Measurements from ENCODE around the gene JAZF1. TPM values are rescaled to one million over a fixed set of nuclear protein-coding genes. Genes with fewer than 3 reads are reported as not detected.

Gene JAZF1
- total RNA-seq, 1 experiment from 2014 or later, result 9.1 TPM

DNA sequence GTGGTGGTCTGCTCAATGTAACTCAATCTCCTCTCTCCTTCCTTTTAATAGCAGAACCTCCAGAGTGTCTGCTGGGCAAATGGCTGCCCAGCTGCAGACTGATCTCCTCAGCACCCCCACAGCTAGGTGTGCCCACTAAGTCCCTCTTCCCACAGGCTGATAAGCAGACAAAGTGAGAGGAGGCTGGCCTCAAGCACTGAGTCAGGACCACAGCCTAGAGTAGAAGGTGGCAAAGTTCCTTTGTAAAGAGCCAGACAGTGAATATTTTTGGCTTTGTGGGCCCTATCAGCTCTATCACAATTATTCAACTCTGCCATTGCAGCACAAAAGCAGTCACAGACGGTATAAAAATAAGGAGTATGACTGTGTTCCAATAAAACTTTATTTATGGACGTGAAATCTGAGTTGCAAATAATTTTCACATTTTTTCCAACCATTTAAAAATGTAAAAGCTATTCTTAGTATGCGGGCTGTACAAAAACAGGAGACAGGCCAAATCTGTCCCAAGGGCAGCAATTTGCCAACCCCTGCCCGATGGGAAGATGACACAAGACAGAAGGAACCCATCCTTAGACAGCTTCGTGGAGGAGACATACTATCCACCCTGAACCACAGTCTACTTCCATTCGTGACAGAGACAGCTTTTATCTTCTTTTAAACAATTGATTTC, 23.4 kb downstream of the JAZF1 start:
- WGBS (ENCODE audit: extremely low coverage, insufficient read length, low lambda C conversion rate), result no CpG with 5 or more reads among the region's 6 CpGs
- H3K4me2 ChIP-seq (ENCODE audit: insufficient read depth, insufficient read length, low read length), result no peak overlapping the region
- no peaks in the 10 kb centered on the region for H3K79me2 ChIP-seq (ENCODE audit: insufficient read depth, low read length)

More for the DNA sequence above, 23.4 kb downstream of the JAZF1 start:
- Histone ChIP-seq H3K18ac (ENCODE audit: insufficient read length, low read depth, low read length) (no peak overlapping the region), H3K9me3 (ENCODE audit: control insufficient read depth, low read depth, low read length) (no peaks in the 10 kb centered on the region), H2BK20ac (ENCODE audit: low read depth, low read length, poor library complexity, severe bottlenecking) (no peak overlapping the region), H4K20me1 (ENCODE audit: control insufficient read depth, insufficient read depth, insufficient read length) (no peaks in the 10 kb centered on the region), H4K91ac (ENCODE audit: insufficient read length, low read depth, low read length) (no peak overlapping the region), H3K27ac (ENCODE audit: insufficient read length, low read depth, low read length) (no peak overlapping the region), H4K5ac (ENCODE audit: insufficient read length, low read depth, low read length) (no peak overlapping the region), H2BK120ac (ENCODE audit: low read depth, low read length, poor library complexity, severe bottlenecking) (no peak overlapping the region), H2AK5ac (ENCODE audit: insufficient read length, low read length) (no peak overlapping the region), H3T11ph (ENCODE audit: low read length) (no peak overlapping the region), H3K4me1 (ENCODE audit: insufficient read depth, low read length) (peaks cover 3% of the 10 kb centered on the region; the same call in 1 of the 2 replicates), H3K56ac (ENCODE audit: insufficient read length, low read depth, low read length) (no peak overlapping the region), H3K9ac (ENCODE audit: extremely low read depth, insufficient read length, low read length) (no peak overlapping the region), H3K23me2 (ENCODE audit: insufficient read length, low read depth, low read length, poor library complexity, severe bottlenecking) (no peaks in the 10 kb centered on the region), H2BK5ac (ENCODE audit: insufficient read length, low read length) (no peak overlapping the region), H3K14ac (ENCODE audit: insufficient read depth, low read length) (no peak overlapping the region; the same call in 1 of the 2 replicates), H4K8ac (replicated peaks; ENCODE audit: insufficient read length, low read depth, low read length) (no peak overlapping the region), H2AFZ (ENCODE audit: low read length) (no peak overlapping the region), H2BK15ac (ENCODE audit: low read depth, low read length) (no peak overlapping the region), H2BK12ac (ENCODE audit: insufficient read length, low read depth, low read length) (no peak overlapping the region), H3K79me1 (ENCODE audit: insufficient read depth, low read depth, low read length, poor library complexity, severe bottlenecking) (no peaks in the 10 kb centered on the region), H3K4ac (ENCODE audit: low read depth, low read length) (no peak overlapping the region), H3K27me3 (ENCODE audit: insufficient read depth, low read length) (no peaks in the 10 kb centered on the region), H3K23ac (ENCODE audit: insufficient read length, low read depth, low read length) (no peak overlapping the region)
- DNase-seq, result no peak
- Mint-ChIP-seq H3K4me3 (no peak overlapping the region), H3K36me3 (ENCODE audit: insufficient read depth in 1 of 3, low read depth in 3 of 3) (no peaks in the 10 kb centered on the region; a peak in 1 of 7 replicates), H3K4me1 (peaks cover 6 to 16% of the 10 kb centered on the region in 2 experiments), H3K27me3 (ENCODE audit: low read depth) (no peaks in the 10 kb centered on the region), H3K9me3 (no peaks in the 10 kb centered on the region; a peak in 1 of 5 replicates), H3K27ac (no peak overlapping the region)
- TF ChIP-seq, protein P1, sequence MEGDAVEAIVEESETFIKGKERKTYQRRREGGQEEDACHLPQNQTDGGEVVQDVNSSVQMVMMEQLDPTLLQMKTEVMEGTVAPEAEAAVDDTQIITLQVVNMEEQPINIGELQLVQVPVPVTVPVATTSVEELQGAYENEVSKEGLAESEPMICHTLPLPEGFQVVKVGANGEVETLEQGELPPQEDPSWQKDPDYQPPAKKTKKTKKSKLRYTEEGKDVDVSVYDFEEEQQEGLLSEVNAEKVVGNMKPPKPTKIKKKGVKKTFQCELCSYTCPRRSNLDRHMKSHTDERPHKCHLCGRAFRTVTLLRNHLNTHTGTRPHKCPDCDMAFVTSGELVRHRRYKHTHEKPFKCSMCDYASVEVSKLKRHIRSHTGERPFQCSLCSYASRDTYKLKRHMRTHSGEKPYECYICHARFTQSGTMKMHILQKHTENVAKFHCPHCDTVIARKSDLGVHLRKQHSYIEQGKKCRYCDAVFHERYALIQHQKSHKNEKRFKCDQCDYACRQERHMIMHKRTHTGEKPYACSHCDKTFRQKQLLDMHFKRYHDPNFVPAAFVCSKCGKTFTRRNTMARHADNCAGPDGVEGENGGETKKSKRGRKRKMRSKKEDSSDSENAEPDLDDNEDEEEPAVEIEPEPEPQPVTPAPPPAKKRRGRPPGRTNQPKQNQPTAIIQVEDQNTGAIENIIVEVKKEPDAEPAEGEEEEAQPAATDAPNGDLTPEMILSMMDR (conservative IDR thresholded peaks at IDR 0.05), result no peak
